Mononuclear cell (primary cell): ENCODE measurements around the gene STOML1. TPM values are rescaled to one million over a fixed set of nuclear protein-coding genes. Genes with fewer than 3 reads are reported as not detected.
A peak's percentile ranks its signal among the peaks of the same experiment; 100 is the strongest.

Experiments
- H3K27me3 ChIP-seq: 2 replicates; pipeline ENCODE4 v1.6.0; 2011; ENCODE audit warnings: low read length, control low read depth; ENCODE audit not compliant: insufficient read depth
- H3K4me1 ChIP-seq: 2 replicates; pipeline ENCODE4 v1.5.1; 2011; ENCODE audit warnings: mild to moderate bottlenecking, low read length, control low read depth; ENCODE audit not compliant: insufficient read depth
- H3K4me3 ChIP-seq: 2 replicates; pipeline ENCODE4 v1.5.1; 2011; ENCODE audit warnings: mild to moderate bottlenecking, low read length, moderate library complexity
- H3K9me3 ChIP-seq: 2 replicates; pipeline ENCODE4 v1.5.1; 2011; ENCODE audit warnings: low read depth, mild to moderate bottlenecking, control low read depth, low read length
- total RNA-seq: library from RNA; depleted of rRNA; stranded (reverse); fragments of >200 nt; gene quantifications from one replicate; pipeline ENCODE4 v1.2.3, GENCODE V29; 2012

The STOML1 gene
- total RNA-seq, 1 donor: 2.2 TPM

DNA sequence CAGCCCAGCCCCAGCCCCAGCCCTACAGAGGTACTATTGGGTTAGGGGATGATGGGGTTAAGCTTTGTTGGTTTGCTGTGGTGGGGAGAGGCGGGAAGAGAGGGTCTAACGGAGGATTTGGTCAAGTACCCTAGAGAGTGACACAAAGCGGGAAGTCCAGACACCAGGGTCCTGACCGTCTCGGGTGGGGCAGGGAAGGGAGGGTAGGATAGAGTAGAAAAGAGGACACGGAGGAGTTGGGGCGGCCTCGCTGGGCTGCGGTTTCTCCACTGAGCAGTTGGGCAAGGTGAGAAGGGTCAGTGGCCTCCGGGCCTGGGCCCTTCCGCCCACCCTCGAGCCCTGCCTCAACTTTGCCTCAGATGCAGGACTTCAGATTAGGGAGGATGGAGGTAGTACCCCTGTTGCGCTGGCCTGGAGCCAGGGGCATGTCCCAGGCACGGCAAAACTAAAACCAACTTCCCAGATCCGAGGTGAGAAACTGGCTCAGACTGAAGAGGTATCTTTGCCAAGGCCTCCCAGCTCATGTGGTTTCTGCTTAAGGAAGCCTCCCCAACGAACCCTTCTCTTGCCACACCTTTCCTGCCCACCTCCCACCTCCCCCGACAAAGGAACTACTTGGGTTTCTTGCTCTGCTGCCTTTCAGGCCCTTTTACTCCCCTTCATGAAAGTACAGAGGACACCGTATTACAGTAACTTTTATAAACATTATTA lies 3.0 kb upstream of the STOML1 start:
- H3K4me1 ChIP-seq: peaks cover 72% of the 10 kb centered on the region
- H3K9me3 ChIP-seq: no peaks in the 10 kb centered on the region
- peak overlapping the region; percentile 76 for H3K4me3 ChIP-seq

GRCh38 chr15:73994413-73994883 lies 2.4 kb upstream of the STOML1 start, which contains the start of gene PML:
Gene PML, plus strand, starts transcription at chr15:73994716. Its CDS starts 97 bp downstream, at chr15:73994813.
- no peaks in the 10 kb centered on the region for H3K27me3 ChIP-seq
- H3K9me3 ChIP-seq: no peaks in the 10 kb centered on the region
- H3K4me1 ChIP-seq: peaks cover 68% of the 10 kb centered on the region
- H3K4me3 ChIP-seq: peak within 1 kb of the TSS; percentile 76

More for the DNA sequence above, 3.0 kb upstream of the STOML1 start:
- no peaks in the 10 kb centered on the region for H3K27me3 ChIP-seq

DNA sequence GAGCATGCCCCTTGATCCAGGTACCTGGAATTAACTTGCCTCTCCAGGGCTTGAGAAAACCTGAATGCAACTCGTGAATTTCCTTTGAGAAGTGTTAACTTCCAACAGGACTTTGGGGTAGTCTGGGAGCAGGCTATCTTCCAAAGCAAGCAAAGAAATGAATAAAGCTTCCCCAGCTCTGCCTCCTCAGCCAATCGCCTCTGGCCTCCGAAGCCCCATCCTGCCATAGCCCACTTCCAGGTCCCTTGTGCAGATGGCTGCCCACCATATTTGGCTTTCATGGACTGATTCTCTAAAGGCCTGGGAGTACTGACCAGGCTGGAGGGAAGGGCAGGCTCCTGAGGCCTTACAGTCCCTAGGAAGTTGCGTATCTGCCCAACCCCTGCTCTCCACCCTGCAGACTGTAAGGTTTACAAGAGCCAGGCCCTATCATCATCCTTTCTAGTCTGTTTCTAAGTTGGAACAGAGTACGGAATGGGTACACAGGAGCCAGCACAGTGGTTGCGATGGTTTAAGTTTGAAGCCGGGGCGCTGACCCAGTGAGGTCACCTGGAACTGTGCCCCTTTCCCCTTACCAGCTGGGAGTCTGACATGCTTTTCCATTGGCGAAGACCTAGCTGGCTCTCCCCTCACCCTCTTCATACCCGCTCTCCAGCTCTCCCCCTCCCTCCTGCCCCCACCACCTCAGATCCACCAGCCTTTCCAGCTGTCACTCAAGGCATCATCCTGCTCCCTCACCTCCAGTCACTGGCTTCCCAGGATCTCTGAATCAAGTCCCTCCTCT lies 1.3 kb upstream of the STOML1 start:
- Histone ChIP-seq H3K9me3 (no peaks in the 10 kb centered on the region), H3K27me3 (no peaks in the 10 kb centered on the region), H3K4me1 (peaks cover 60% of the 10 kb centered on the region), H3K4me3 (peak overlapping the region; percentile 76)

DNA sequence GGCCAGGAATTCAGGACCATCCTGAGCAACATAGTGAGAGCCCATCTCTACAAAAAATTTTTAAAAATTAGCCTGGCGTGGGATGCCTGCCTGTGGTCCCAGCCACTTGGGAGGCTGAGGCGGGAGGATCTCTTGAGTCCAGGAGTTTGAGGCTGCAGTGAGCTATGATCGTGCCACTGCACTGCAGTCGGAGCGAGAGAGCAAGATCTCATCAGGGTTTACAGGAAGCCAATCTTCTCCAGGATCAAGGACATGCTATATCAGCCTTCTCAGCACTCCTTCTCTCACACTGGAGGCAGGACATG lies 451 bp upstream of the STOML1 start:
- Histone ChIP-seq H3K4me3 (peak overlapping the region; percentile 57), H3K27me3 (no peaks in the 10 kb centered on the region), H3K4me1 (peaks cover 51% of the 10 kb centered on the region)

DNA sequence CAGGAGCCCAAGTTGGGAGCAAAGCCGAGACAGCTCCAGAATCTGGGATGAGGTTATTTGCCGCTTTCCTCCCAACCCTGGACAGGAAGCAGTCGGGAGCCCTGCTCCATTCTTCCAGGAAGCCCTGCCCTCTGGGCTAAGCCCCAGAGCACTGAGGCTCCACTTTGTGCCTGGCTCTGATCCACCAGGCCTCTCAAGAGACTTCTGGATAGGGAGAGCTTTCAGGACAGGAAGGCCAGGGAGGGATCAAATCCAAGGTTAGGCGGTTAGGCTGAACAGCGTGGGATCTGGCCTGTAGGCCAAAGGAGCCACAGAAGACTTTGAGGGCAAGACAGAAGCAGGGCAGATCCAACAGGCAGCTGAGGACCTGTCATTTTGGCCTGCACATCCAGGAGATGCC lies 835 bp downstream of the STOML1 start:
- Histone ChIP-seq H3K4me1 (peaks cover 38% of the 10 kb centered on the region), H3K9me3 (no peaks in the 10 kb centered on the region), H3K4me3 (peak overlapping the region; percentile 57), H3K27me3 (no peaks in the 10 kb centered on the region)

More for the DNA sequence above, 451 bp upstream of the STOML1 start:
- H3K9me3 ChIP-seq: no peaks in the 10 kb centered on the region

DNA sequence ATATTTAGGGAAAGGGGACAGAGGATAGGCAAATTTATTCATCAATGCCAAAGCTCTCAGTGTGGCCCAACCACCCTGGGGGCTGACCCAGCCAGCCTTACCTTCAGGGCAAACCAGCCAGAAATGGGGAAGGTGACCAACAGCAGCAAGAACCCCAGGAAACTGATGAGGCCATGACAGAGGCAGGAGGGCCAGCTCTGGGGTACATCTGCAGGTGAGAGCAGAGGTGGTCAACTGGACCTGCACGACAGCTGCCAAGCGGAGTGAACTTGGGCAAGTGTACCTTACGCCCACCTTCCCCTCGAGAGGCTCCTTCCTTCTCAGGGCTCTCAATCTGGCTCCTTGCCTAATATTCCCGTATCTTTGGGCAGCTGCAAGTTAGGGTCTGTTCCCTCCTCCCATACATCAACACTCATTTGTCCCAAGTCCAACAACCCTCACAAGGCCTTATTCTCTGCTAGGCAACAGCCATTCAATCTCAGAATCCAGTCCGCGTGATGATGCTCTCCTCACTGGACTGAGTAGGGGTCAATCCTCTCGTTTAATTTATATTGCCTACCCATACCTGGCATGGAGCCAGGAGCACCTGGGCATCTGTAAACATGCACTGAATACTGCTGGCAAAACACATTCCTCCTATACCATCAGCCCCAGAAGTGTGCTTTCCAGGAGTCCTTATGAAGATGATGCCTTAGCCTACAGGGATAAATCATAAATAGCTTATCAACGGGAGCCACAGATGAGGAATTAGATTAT lies 1.7 kb downstream of the STOML1 start:
- H3K4me3 ChIP-seq: no peak overlapping the region
- H3K4me1 ChIP-seq: peaks cover 32% of the 10 kb centered on the region

DNA sequence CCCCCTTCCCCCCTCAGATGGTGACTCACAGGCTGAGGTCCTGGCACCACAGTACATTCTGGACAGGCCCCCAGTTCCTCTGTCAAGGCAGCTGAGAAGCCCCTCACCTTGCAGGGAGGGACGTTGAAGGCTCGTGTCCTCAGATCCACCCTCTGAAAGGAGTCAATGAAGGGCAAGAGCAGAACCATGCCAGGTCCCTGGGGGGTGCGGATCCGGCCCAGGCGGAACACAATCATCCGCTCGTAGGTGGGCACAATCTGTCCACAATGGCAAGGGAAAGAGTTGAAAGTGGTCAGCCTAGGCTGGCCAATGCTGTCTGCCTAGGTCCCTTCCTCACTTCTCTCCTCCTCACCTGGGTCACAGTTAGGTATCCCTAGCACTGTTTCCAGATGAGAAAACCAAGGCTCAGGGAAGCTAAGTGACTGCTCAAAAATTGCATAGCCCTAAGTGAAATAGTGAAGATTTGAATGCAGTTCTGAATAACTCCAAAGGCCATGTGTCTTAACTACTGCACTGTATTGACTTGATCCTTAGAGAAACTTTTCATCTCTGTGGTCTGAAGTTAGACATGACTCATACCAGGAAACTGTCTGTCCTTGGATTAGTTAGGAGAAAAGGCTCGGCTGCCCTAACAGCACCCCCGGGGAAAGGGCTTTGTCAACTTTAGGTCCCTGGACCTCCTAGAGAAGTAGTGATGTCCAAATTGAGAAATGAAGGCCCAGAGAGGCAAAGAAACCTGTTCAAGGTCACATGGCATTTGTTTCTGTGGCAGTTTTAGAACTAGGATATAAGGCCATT lies 2.9 kb downstream of the STOML1 start:
- no peak overlapping the region for H3K4me3 ChIP-seq
- no peaks in the 10 kb centered on the region for H3K9me3 ChIP-seq
- no peaks in the 10 kb centered on the region for H3K27me3 ChIP-seq
- H3K4me1 ChIP-seq: peaks cover 43% of the 10 kb centered on the region

More for the DNA sequence above, 1.7 kb downstream of the STOML1 start:
- Histone ChIP-seq H3K27me3 (no peaks in the 10 kb centered on the region), H3K9me3 (no peaks in the 10 kb centered on the region)

DNA sequence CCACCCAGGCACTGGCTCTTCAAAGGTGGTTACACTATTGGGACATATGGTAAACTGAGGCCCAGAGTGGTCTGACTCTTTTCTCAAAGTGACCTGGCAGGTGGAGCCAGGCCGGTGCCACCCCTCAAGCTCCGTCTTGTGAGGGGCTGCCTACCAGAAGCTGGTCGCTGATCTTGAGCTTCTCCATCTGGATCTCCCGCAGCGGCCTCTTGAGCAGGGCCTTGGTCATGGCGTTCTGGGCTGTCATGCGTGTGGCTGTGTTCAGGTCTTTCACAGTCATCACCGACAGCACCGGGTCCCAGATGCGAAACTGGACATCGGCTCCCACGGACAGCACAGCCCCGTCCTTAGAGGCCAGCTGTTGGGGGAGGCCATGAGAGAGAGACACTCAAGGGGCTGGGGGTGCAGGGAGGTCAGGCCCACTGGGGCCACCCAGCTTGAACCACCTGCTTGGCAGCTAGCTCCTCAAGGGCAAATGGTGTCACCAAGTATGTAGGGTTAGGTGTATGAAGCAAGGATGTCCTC lies 3.6 kb downstream of the STOML1 start:
- no peaks in the 10 kb centered on the region for H3K9me3 ChIP-seq
- peaks cover 42% of the 10 kb centered on the region for H3K4me1 ChIP-seq
- no peak overlapping the region for H3K4me3 ChIP-seq
- no peaks in the 10 kb centered on the region for H3K27me3 ChIP-seq

- H3K4me1 ChIP-seq: peaks cover 42% of the 10 kb centered on the region
- H3K4me3 ChIP-seq: no peak overlapping the region
- no peaks in the 10 kb centered on the region for H3K27me3 ChIP-seq
- no peaks in the 10 kb centered on the region for H3K9me3 ChIP-seq
Measured at GRCh38 chr15:73987681-73988444, 4.2 kb downstream of the STOML1 start.

- no peaks in the 10 kb centered on the region for H3K27me3 ChIP-seq
- no peak overlapping the region for H3K4me3 ChIP-seq
- H3K9me3 ChIP-seq: no peaks in the 10 kb centered on the region
- peaks cover 42% of the 10 kb centered on the region for H3K4me1 ChIP-seq
Measured at GRCh38 chr15:73987250-73987649, 4.8 kb downstream of the STOML1 start.

- H3K4me3 ChIP-seq: no peak overlapping the region
- peaks cover 45% of the 10 kb centered on the region for H3K4me1 ChIP-seq
- H3K27me3 ChIP-seq: no peaks in the 10 kb centered on the region
- no peaks in the 10 kb centered on the region for H3K9me3 ChIP-seq
Measured at GRCh38 chr15:73986776-73987056, 5.4 kb downstream of the STOML1 start.

GRCh38 chr15:73986055-73986775 lies 5.9 kb downstream of the STOML1 start:
- no peak overlapping the region for H3K4me3 ChIP-seq
- H3K4me1 ChIP-seq: peaks cover 43% of the 10 kb centered on the region
- no peaks in the 10 kb centered on the region for H3K27me3 ChIP-seq
- no peaks in the 10 kb centered on the region for H3K9me3 ChIP-seq

- no peaks in the 10 kb centered on the region for H3K9me3 ChIP-seq
- H3K4me3 ChIP-seq: no peak overlapping the region
- H3K27me3 ChIP-seq: no peaks in the 10 kb centered on the region
- H3K4me1 ChIP-seq: peaks cover 45% of the 10 kb centered on the region
Measured at GRCh38 chr15:73985101-73985873, 6.8 kb downstream of the STOML1 start.
